ENCODE results near the gene SKIDA1. TPM values are rescaled to one million over a fixed set of nuclear protein-coding genes. Genes with fewer than 3 reads are reported as not detected.

Gene SKIDA1
- total and polyA plus RNA-seq, 4 donors = 0.10 to 1.6 (median 0.80) TPM

DNA sequence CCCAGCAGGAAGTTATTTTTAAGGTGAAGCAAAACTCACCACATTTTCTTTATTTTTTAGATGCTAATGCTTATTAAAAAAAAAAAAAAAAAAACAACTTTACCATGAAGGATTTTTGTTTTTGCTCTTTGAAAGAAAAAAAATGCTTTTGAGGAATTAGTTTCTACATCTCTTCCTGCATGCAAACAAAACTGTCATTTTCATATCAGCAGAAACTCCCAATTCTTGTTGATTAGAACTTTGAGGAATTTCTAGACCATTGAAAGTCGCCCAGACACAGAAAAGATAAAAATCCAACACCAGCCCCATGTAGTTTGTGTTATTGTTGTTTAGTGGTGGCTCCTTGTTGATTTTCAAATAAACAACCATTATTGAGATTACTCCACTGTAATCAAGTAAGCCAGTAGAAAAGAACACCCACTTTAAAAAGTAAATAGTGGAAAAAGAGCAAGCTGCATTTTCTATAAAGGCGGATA is 14.3 kb downstream of the SKIDA1 start:
- H3K9ac ChIP-seq (ENCODE audit: insufficient read depth in 1 of 2, low read length in 2 of 2) = peak overlapping the region in 1 of 2 donors; percentile 66
- no peaks in the 10 kb centered on the region for H3K36me3 ChIP-seq (ENCODE audit: control insufficient read depth in 4 of 4, insufficient read depth in 4 of 4, low read length in 4 of 4)
- TF ChIP-seq CTCF (IDR thresholded peaks at IDR 0.05; ENCODE audit: control extremely low read depth, extremely low read depth) = no peak
- H3K4me3 ChIP-seq = no peak overlapping the region
- WGBS, 2 donors = 85 to 86% methylated on average over 2 of the region's 2 CpGs
- H3K4me1 ChIP-seq (ENCODE audit: control insufficient read depth in 5 of 5, insufficient read depth in 5 of 5, low read length in 5 of 5) = peaks cover 0 to 68% (median 5%) of the 10 kb centered on the region in 5 donors
- ATAC-seq (ENCODE audit: insufficient read depth, low FRiP score) = no peak
- no peak overlapping the region for H3K27ac ChIP-seq (ENCODE audit: low read depth in 1 of 2, low read length in 1 of 2)
- no peaks in the 10 kb centered on the region for H3K9me3 ChIP-seq (ENCODE audit: control insufficient read depth in 4 of 4, insufficient read depth in 3 of 4, low read length in 3 of 4)
- DNase-seq = peak in 2 of 3 donors; percentile 39 to 60
- no peaks in the 10 kb centered on the region for H3K27me3 ChIP-seq (ENCODE audit: control insufficient read depth in 3 of 3, insufficient read depth in 3 of 3, low read length in 2 of 3)

- ATAC-seq (ENCODE audit: insufficient read depth, low FRiP score) (no peak), DNase-seq (peak; percentile 79 to 85 (median 81))
- H3K4me1 ChIP-seq (ENCODE audit: control insufficient read depth in 5 of 5, insufficient read depth in 5 of 5, low read length in 5 of 5) = peaks cover 1 to 71% (median 5%) of the 10 kb centered on the region in 5 donors
- no peak overlapping the region for H3K4me3 ChIP-seq
- H3K9me3 ChIP-seq (ENCODE audit: control insufficient read depth in 4 of 4, insufficient read depth in 3 of 4, low read length in 3 of 4) = no peaks in the 10 kb centered on the region
- WGBS, 2 donors = 15 to 33% methylated on average over 38 to 39 of the region's 39 CpGs
- H3K27ac ChIP-seq (ENCODE audit: low read depth in 1 of 2, low read length in 1 of 2) = no peak overlapping the region
- no peaks in the 10 kb centered on the region for H3K27me3 ChIP-seq (ENCODE audit: control insufficient read depth in 3 of 3, insufficient read depth in 3 of 3, low read length in 2 of 3)
- peak overlapping the region in 1 of 2 donors; percentile 66 for H3K9ac ChIP-seq (ENCODE audit: insufficient read depth in 1 of 2, low read length in 2 of 2)
- TF ChIP-seq CTCF (IDR thresholded peaks at IDR 0.05; ENCODE audit: control extremely low read depth, extremely low read depth) = no peak
- no peaks in the 10 kb centered on the region for H3K36me3 ChIP-seq (ENCODE audit: control insufficient read depth in 4 of 4, insufficient read depth in 4 of 4, low read length in 4 of 4)
These were observed 15.0 kb downstream of the SKIDA1 start for GRCh38 chr10:21510241-21511094.

- ATAC-seq (ENCODE audit: insufficient read depth, low FRiP score) (no peak), DNase-seq (peak; percentile 49 to 64 (median 55))
- no peak for TF ChIP-seq CTCF (IDR thresholded peaks at IDR 0.05; ENCODE audit: control extremely low read depth, extremely low read depth)
- H3K36me3 ChIP-seq (ENCODE audit: control insufficient read depth in 4 of 4, insufficient read depth in 4 of 4, low read length in 4 of 4) = no peaks in the 10 kb centered on the region
- WGBS, 2 donors = 77 to 78% methylated on average over 57 to 58 of the region's 58 CpGs
- H3K4me1 ChIP-seq (ENCODE audit: control insufficient read depth in 5 of 5, insufficient read depth in 5 of 5, low read length in 5 of 5) = peaks cover 0 to 67% (median 4%) of the 10 kb centered on the region in 5 donors
- no peak overlapping the region for H3K27ac ChIP-seq (ENCODE audit: low read depth in 1 of 2, low read length in 1 of 2)
- no peak overlapping the region for H3K9ac ChIP-seq (ENCODE audit: insufficient read depth in 1 of 2, low read length in 2 of 2)
- no peaks in the 10 kb centered on the region for H3K9me3 ChIP-seq (ENCODE audit: control insufficient read depth in 4 of 4, insufficient read depth in 3 of 4, low read length in 3 of 4)
- H3K4me3 ChIP-seq = no peak overlapping the region
- H3K27me3 ChIP-seq (ENCODE audit: control insufficient read depth in 3 of 3, insufficient read depth in 3 of 3, low read length in 2 of 3) = no peaks in the 10 kb centered on the region
These were observed 15.9 kb downstream of the SKIDA1 start for GRCh38 chr10:21509341-21510240.

Measured in lung (tissue), 12 donors.